Loucy (cell line): ENCODE measurements around the gene SRSF8.

Experiments used
- CTCF ChIP-seq: fragments of 200-600 bp; sonication (generic); conservative IDR thresholded peaks from 2 replicates; pipeline ENCODE4 v1.5.1; 2014; ENCODE audit warnings: mild to moderate bottlenecking, antibody characterized with exemption, low read length
- EZH2phosphoT487 ChIP-seq: fragments of 200-600 bp; IDR thresholded peaks from 2 replicates; pipeline ENCODE4 v1.6.1; 2018; ENCODE audit warnings: antibody characterized with exemption, mild to moderate bottlenecking, moderate library complexity, borderline replicate concordance

- TF ChIP-seq EZH2phosphoT487 (no peak), CTCF (no peak)
Measured at GRCh38 chr11:95065336-95065735, 1.4 kb upstream of the SRSF8 start.
